ENCODE measurements around the gene PIGR. TPM values are rescaled to one million over a fixed set of nuclear protein-coding genes. Genes with fewer than 3 reads are reported as not detected.

Gene PIGR
- total RNA-seq, 1 experiment from 2014 or later: 2.6 TPM

DNA sequence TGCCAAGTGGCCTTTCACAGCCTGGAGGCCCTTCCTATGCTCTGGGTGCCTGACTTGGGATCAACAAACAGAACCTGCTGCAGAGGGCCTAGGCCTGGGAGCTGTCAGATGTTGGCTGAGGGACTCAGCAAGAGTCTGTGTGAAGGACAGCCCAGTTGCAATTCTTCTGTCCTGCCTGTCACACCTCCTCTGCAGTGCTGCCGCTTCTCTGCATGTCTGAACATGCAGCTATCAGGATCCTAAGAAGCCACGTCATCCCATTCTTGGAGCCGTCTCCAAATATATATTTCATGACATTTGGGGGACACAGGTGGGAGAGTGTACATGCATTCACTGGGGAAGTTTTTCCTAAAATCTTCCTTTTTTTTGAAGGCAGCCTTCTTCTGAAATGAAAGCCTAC, 15.4 kb upstream of the PIGR start:
- no TSS peak for BruUV-seq (replicated peaks)
- ATAC-seq: no peak
- Histone ChIP-seq H3K4me2 (ENCODE audit: low read length) (no peak overlapping the region), H2AFZ (ENCODE audit: low read depth, low read length, poor library complexity, severe bottlenecking) (no peak overlapping the region), H3K27ac (ENCODE audit: low read depth, low read length) (no peak overlapping the region), H3K9me2 (ENCODE audit: insufficient read depth) (no peaks in the 10 kb centered on the region), H3K27me3 (ENCODE audit: insufficient read depth, low read length) (no peaks in the 10 kb centered on the region), H3K9ac (ENCODE audit: low read length) (no peak overlapping the region), H3K36me3 (ENCODE audit: control insufficient read depth in 1 of 2, insufficient read depth in 2 of 2, low read length in 2 of 2) (no peaks in the 10 kb centered on the region), H3K4me3 (replicated peaks in 1 of 2; ENCODE audit: low read depth in 1 of 2, low read length in 2 of 2) (no peak overlapping the region), H3K9me3 (ENCODE audit: control insufficient read depth in 1 of 2, insufficient read depth in 1 of 2, low read depth in 1 of 2, low read length in 2 of 2) (no peaks in the 10 kb centered on the region), H3K4me1 (ENCODE audit: control insufficient read depth in 1 of 2, insufficient read depth in 2 of 2, low read length in 2 of 2) (no peaks in the 10 kb centered on the region), H3K79me2 (ENCODE audit: insufficient read depth, low read length) (no peaks in the 10 kb centered on the region), H4K20me1 (ENCODE audit: insufficient read depth) (no peaks in the 10 kb centered on the region)
- ChIA-PET RAD21 (ENCODE audit: low non-redundant PET in 1 of 2, low total read pairs in 2 of 2, uncharacterized antibody in 2 of 2, unreplicated experiment in 2 of 2) (no interaction called here), CTCF (no interaction called here), POLR2A (no interaction called here)
- DNase-seq (ENCODE audit: low read depth, low spot score): no peak
- TF ChIP-seq POLR2AphosphoS5 (IDR thresholded peaks at IDR 0.05; ENCODE audit: low read depth, low read length) (no peak), SP1 (IDR thresholded peaks at IDR 0.05; ENCODE audit: low read depth) (no peak), EZH2phosphoT487 (IDR thresholded peaks at IDR 0.05; ENCODE audit: borderline replicate concordance) (no peak), RAD21 (IDR thresholded peaks at IDR 0.05; ENCODE audit: low read depth) (no peak), CBX3 (IDR thresholded peaks at IDR 0.05; ENCODE audit: low read depth) (no peak), JUND (IDR thresholded peaks at IDR 0.05) (no peak), YY1 (IDR thresholded peaks at IDR 0.05; ENCODE audit: extremely low read depth, insufficient replicate concordance, low read depth, low read length) (no peak), EZH2 (IDR thresholded peaks at IDR 0.05) (no peak), ZNF274 (IDR thresholded peaks at IDR 0.05; ENCODE audit: low read depth, low read length) (no peak), CEBPB (IDR thresholded peaks at IDR 0.05; ENCODE audit: low read depth) (no peak), TCF7L2 (IDR thresholded peaks at IDR 0.05; ENCODE audit: borderline replicate concordance, extremely low read depth, insufficient read depth, insufficient read length) (no peak), POLR2A (IDR thresholded peaks at IDR 0.05; ENCODE audit: borderline replicate concordance, extremely low read depth, insufficient read depth, insufficient read length) (no peak), FOSL1 (IDR thresholded peaks at IDR 0.05; ENCODE audit: low read depth) (no peak)
- TF ChIP-seq, protein P1, sequence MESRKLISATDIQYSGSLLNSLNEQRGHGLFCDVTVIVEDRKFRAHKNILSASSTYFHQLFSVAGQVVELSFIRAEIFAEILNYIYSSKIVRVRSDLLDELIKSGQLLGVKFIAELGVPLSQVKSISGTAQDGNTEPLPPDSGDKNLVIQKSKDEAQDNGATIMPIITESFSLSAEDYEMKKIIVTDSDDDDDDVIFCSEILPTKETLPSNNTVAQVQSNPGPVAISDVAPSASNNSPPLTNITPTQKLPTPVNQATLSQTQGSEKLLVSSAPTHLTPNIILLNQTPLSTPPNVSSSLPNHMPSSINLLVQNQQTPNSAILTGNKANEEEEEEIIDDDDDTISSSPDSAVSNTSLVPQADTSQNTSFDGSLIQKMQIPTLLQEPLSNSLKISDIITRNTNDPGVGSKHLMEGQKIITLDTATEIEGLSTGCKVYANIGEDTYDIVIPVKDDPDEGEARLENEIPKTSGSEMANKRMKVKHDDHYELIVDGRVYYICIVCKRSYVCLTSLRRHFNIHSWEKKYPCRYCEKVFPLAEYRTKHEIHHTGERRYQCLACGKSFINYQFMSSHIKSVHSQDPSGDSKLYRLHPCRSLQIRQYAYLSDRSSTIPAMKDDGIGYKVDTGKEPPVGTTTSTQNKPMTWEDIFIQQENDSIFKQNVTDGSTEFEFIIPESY (IDR thresholded peaks at IDR 0.05; ENCODE audit: extremely low read depth, insufficient replicate concordance, low read length): no peak
- TF ChIP-seq, protein P2, sequence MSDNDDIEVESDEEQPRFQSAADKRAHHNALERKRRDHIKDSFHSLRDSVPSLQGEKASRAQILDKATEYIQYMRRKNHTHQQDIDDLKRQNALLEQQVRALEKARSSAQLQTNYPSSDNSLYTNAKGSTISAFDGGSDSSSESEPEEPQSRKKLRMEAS (IDR thresholded peaks at IDR 0.05): no peak
- intact Hi-C loops (cut with micrococcal nuclease): no loop called here

Measured in HCT116 (cell line).